K562 treated with DMSO at 1 percent for 12 hours (cell line): Measurements from ENCODE around the gene PCDH18. TPM values are rescaled to one million over a fixed set of nuclear protein-coding genes. Genes with fewer than 3 reads are reported as not detected.

Experiments used
- total RNA-seq: library from RNA; unstranded; fragments of 300-600 nt; gene quantifications from 2 replicates; pipeline ENCODE4 v1.2.3, GENCODE V29; 2022; ENCODE audit not compliant: insufficient read depth

Gene PCDH18
- total RNA-seq = not detected in 2 replicates

GRCh38 chr4:137531986-137532868 is at the start of gene PCDH18:
TSS of gene PCDH18 (minus strand) at chr4:137532494. CDS start at chr4:137532088, 406 bp downstream.

